ENCODE data around the gene DOCK11. TPM values are rescaled to one million over a fixed set of nuclear protein-coding genes. Genes with fewer than 3 reads are reported as not detected.

Gene DOCK11
- total and polyA plus RNA-seq, 2 donors (not counting 3 experiments of a cell fraction or from before 2014, with no cell fraction given): 0.37 to 0.86 TPM

- Histone ChIP-seq H3K36me3 (ENCODE audit: control insufficient read depth in 2 of 2, extremely low read depth in 1 of 2, insufficient read depth in 2 of 2, low read length in 2 of 2) (no peaks in the 10 kb centered on the region), H3K27ac (ENCODE audit: insufficient read depth, low read depth, low read length) (no peak overlapping the region), H3K79me2 (ENCODE audit: control insufficient read depth, insufficient read depth, low read length) (no peaks in the 10 kb centered on the region), H3K27me3 (ENCODE audit: control insufficient read depth in 2 of 2, insufficient read depth in 2 of 2, low read length in 2 of 2) (no peaks in the 10 kb centered on the region), H3K4me3 (replicated peaks in 1 of 3; ENCODE audit: insufficient read depth in 1 of 3, low read depth in 1 of 3, low read length in 3 of 3) (no peak overlapping the region), H3K9me3 (replicated peaks; ENCODE audit: control insufficient read depth, insufficient read depth, low read length) (no peaks in the 10 kb centered on the region), H3K4me2 (ENCODE audit: insufficient read depth, low read length) (no peak overlapping the region), H3K9ac (replicated peaks; ENCODE audit: extremely low read depth, insufficient read depth, low read length) (no peak overlapping the region), H3K9me1 (replicated peaks; ENCODE audit: control insufficient read depth, extremely low read depth, insufficient read depth, low read length) (no peaks in the 10 kb centered on the region), H2AFZ (ENCODE audit: low read depth, low read length) (no peak overlapping the region), H4K20me1 (replicated peaks; ENCODE audit: control insufficient read depth, extremely low read depth, insufficient read depth, low read length) (no peaks in the 10 kb centered on the region), H3K4me1 (ENCODE audit: control insufficient read depth, extremely low read depth, insufficient read depth, low read length) (no peaks in the 10 kb centered on the region)
- dilution Hi-C loops (cut with MboI; ENCODE audit: extremely low pct_ligation_motif_present, low sequenced_read_pairs) (no loop called here), intact Hi-C loops (cut with micrococcal nuclease) (no loop called here)
- ChIA-PET CTCF (no interaction called here), POLR2A (no interaction called here)
- no peak for FAIRE-seq
- TF ChIP-seq POLR2A (IDR thresholded peaks at IDR 0.05; ENCODE audit: low read depth, low read length) (no peak), EZH2 (IDR thresholded peaks at IDR 0.05; ENCODE audit: borderline replicate concordance, low read depth, low read length, severe bottlenecking) (no peak), JUN (IDR thresholded peaks at IDR 0.05; ENCODE audit: borderline replicate concordance, insufficient read depth, insufficient read length, low read depth) (no peak), FOS (IDR thresholded peaks at IDR 0.05; ENCODE audit: borderline replicate concordance, insufficient read depth, low read length) (no peak), MYC (IDR thresholded peaks at IDR 0.05; ENCODE audit: low read depth, low read length) (no peak), GATA2 (IDR thresholded peaks at IDR 0.05; ENCODE audit: insufficient read depth, insufficient read length, low read depth, low read length) (no peak), MAX (IDR thresholded peaks at IDR 0.05; ENCODE audit: insufficient read depth, insufficient read length) (no peak), POLR2AphosphoS5 (IDR thresholded peaks at IDR 0.05; ENCODE audit: insufficient read depth, low read depth, low read length) (no peak)
- TF ChIP-seq, protein P1, sequence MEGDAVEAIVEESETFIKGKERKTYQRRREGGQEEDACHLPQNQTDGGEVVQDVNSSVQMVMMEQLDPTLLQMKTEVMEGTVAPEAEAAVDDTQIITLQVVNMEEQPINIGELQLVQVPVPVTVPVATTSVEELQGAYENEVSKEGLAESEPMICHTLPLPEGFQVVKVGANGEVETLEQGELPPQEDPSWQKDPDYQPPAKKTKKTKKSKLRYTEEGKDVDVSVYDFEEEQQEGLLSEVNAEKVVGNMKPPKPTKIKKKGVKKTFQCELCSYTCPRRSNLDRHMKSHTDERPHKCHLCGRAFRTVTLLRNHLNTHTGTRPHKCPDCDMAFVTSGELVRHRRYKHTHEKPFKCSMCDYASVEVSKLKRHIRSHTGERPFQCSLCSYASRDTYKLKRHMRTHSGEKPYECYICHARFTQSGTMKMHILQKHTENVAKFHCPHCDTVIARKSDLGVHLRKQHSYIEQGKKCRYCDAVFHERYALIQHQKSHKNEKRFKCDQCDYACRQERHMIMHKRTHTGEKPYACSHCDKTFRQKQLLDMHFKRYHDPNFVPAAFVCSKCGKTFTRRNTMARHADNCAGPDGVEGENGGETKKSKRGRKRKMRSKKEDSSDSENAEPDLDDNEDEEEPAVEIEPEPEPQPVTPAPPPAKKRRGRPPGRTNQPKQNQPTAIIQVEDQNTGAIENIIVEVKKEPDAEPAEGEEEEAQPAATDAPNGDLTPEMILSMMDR (IDR thresholded peaks at IDR 0.05; ENCODE audit: extremely low read depth in 1 of 2, insufficient read depth in 1 of 2, low read depth in 1 of 2, low read length in 2 of 2): no peak
- BruUV-seq (replicated peaks): no TSS peak
- DNase-seq (ENCODE audit: low read depth, low spot score): no peak
These were observed 55.2 kb downstream of the DOCK11 start for GRCh38 chrX:118550792-118551191.
